BLaER1 (cell line): ENCODE results near the gene TCF12.

Experiments used
- H3K27ac ChIP-seq: shearing (Covaris generic); formaldehyde crosslinking; 2 replicates; pipeline ENCODE4 v1.8.1; 2022
- H3K27me3 ChIP-seq: shearing (Covaris generic); formaldehyde crosslinking; 2 replicates; pipeline ENCODE4 v1.8.1; 2022
- H3K36me3 ChIP-seq: shearing (Covaris generic); formaldehyde crosslinking; 2 replicates; pipeline ENCODE4 v1.8.1; 2022
- H3K4me1 ChIP-seq: shearing (Covaris generic); formaldehyde crosslinking; 2 replicates; pipeline ENCODE4 v1.8.1; 2022
- H3K4me2 ChIP-seq: shearing (Covaris generic); formaldehyde crosslinking; 2 replicates; pipeline ENCODE4 v1.8.1; 2022
- H3K4me3 ChIP-seq: shearing (Covaris generic); formaldehyde crosslinking; 2 replicates; pipeline ENCODE4 v1.8.1; 2022
- H3K9ac ChIP-seq: shearing (Covaris generic); formaldehyde crosslinking; 2 replicates; pipeline ENCODE4 v1.8.1; 2022
- H3K9me3 ChIP-seq: shearing (Covaris generic); formaldehyde crosslinking; 2 replicates; pipeline ENCODE4 v1.8.1; 2022
- H4K20me1 ChIP-seq: shearing (Covaris generic); formaldehyde crosslinking; 2 replicates; pipeline ENCODE4 v1.8.1; 2022
- Cebpa-rat ChIP-seq: shearing (Covaris generic); IDR thresholded peaks from 2 replicates; pipeline ENCODE4 v1.8.1; 2022

Gene TCF12

DNA sequence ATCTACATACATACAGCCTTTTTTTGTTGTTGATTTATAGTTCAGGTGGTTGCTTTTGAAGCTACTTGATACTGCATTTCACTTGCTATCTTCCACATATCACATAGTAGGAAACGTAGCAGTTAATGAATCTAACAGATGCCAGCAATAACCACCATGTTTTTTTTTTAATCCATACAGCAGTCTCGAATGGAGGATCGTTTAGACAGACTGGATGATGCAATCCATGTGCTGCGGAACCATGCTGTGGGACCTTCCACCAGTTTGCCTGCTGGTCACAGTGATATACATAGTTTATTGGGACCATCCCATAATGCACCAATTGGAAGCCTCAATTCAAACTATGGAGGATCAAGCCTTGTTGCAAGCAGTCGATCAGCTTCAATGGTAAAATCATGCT, 334.6 kb downstream of the TCF12 start:
- H3K36me3 ChIP-seq = peaks cover 71% of the 10 kb centered on the region
- no peak overlapping the region for H3K27ac ChIP-seq

GRCh38 chr15:57253500-57253899, 335.1 kb downstream of the TCF12 start:
- no peaks in the 10 kb centered on the region for H3K9me3 ChIP-seq
- no peaks in the 10 kb centered on the region for H3K4me1 ChIP-seq
- TF ChIP-seq Cebpa-rat = no peak
- no peaks in the 10 kb centered on the region for H3K27me3 ChIP-seq
- no peaks in the 10 kb centered on the region for H4K20me1 ChIP-seq
- no peak overlapping the region for H3K4me2 ChIP-seq
- peaks cover 69% of the 10 kb centered on the region for H3K36me3 ChIP-seq
- H3K9ac ChIP-seq = no peak overlapping the region
- H3K27ac ChIP-seq = no peak overlapping the region
- no peak overlapping the region for H3K4me3 ChIP-seq

More for the DNA sequence above, 334.6 kb downstream of the TCF12 start:
- no peak overlapping the region for H3K4me3 ChIP-seq
- no peaks in the 10 kb centered on the region for H3K9me3 ChIP-seq
- H4K20me1 ChIP-seq = no peaks in the 10 kb centered on the region
- no peaks in the 10 kb centered on the region for H3K27me3 ChIP-seq
- no peak overlapping the region for H3K4me2 ChIP-seq
- H3K4me1 ChIP-seq = no peaks in the 10 kb centered on the region
- no peak for TF ChIP-seq Cebpa-rat
- H3K9ac ChIP-seq = no peak overlapping the region

GRCh38 chr15:57255751-57256341, 337.4 kb downstream of the TCF12 start:
- Histone ChIP-seq H4K20me1 (no peaks in the 10 kb centered on the region), H3K9ac (no peak overlapping the region), H3K36me3 (peaks cover 66% of the 10 kb centered on the region), H3K4me2 (no peak overlapping the region), H3K27me3 (no peaks in the 10 kb centered on the region), H3K4me1 (no peaks in the 10 kb centered on the region), H3K27ac (no peak overlapping the region), H3K4me3 (no peak overlapping the region), H3K9me3 (no peaks in the 10 kb centered on the region)
- no peak for TF ChIP-seq Cebpa-rat

GRCh38 chr15:57256939-57257338, 338.5 kb downstream of the TCF12 start:
- H3K4me2 ChIP-seq = no peak overlapping the region
- H3K9me3 ChIP-seq = no peaks in the 10 kb centered on the region
- no peaks in the 10 kb centered on the region for H4K20me1 ChIP-seq
- H3K9ac ChIP-seq = no peak overlapping the region
- H3K36me3 ChIP-seq = peaks cover 60% of the 10 kb centered on the region
- no peaks in the 10 kb centered on the region for H3K27me3 ChIP-seq
- no peaks in the 10 kb centered on the region for H3K4me1 ChIP-seq
- no peak overlapping the region for H3K27ac ChIP-seq
- TF ChIP-seq Cebpa-rat = no peak
- no peak overlapping the region for H3K4me3 ChIP-seq

DNA sequence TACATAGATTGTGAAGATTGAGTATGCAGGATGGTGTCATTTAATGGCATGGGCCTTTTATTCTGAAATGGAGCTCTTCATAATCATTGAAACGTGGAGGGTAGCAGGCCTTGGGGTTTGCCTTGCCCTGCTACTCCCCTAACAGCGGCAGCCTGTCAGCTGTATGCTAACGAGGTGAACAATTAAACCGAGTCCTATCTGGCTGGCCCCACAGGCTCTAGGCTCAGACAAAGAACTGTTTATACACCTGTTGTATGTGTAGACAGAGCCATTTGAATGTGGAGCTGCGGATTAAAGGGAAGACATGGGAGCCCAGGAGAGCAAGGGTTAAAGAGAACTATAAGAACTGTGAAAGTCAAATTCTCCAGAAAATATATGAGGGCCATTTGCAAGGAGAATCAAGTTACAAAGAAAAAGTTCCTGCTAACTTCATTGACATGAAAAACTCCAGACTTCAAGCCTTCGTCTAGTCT, 341.2 kb downstream of the TCF12 start:
- no peak overlapping the region for H3K4me2 ChIP-seq
- no peak overlapping the region for H3K27ac ChIP-seq
- no peaks in the 10 kb centered on the region for H3K9me3 ChIP-seq
- no peak for TF ChIP-seq Cebpa-rat
- H3K4me3 ChIP-seq = no peak overlapping the region
- H3K4me1 ChIP-seq = no peaks in the 10 kb centered on the region
- H4K20me1 ChIP-seq = no peaks in the 10 kb centered on the region
- no peak overlapping the region for H3K9ac ChIP-seq
- H3K27me3 ChIP-seq = no peaks in the 10 kb centered on the region
- H3K36me3 ChIP-seq = peaks cover 62% of the 10 kb centered on the region

DNA sequence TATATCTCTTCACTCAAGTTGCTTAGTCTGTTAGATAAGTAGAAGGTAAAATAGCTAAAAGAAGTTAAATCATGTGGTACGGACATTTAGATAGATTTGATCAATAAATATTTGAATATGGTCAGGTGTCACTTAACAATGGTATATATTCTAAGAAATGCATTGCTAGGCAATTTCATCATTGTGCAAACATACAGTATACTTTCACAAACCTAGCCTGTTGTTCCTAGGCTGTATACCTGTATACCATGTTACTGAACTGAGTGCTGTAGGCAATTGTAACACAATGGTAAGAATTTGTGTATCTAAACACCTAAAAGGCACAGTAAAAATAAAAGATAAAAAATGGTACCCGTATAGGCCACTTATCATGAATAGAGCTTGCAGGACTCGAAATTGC, 345.1 kb downstream of the TCF12 start:
- no peaks in the 10 kb centered on the region for H4K20me1 ChIP-seq
- H3K9ac ChIP-seq = no peak overlapping the region
- no peaks in the 10 kb centered on the region for H3K4me1 ChIP-seq
- no peak overlapping the region for H3K4me3 ChIP-seq
- H3K27ac ChIP-seq = no peak overlapping the region
- H3K9me3 ChIP-seq = no peaks in the 10 kb centered on the region
- H3K36me3 ChIP-seq = peaks cover 70% of the 10 kb centered on the region
- TF ChIP-seq Cebpa-rat = no peak
- no peak overlapping the region for H3K4me2 ChIP-seq
- H3K27me3 ChIP-seq = no peaks in the 10 kb centered on the region

- Histone ChIP-seq H3K9ac (no peak overlapping the region), H3K27me3 (no peaks in the 10 kb centered on the region), H3K36me3 (peaks cover 82% of the 10 kb centered on the region), H4K20me1 (0 out of 2 replicates have a peak, but pooled peaks cover 5% of the 10 kb centered on the region), H3K9me3 (no peaks in the 10 kb centered on the region; the same call in 1 of the 2 replicates), H3K27ac (no peak overlapping the region), H3K4me1 (no peaks in the 10 kb centered on the region), H3K4me2 (no peak overlapping the region), H3K4me3 (no peak overlapping the region)
- no peak for TF ChIP-seq Cebpa-rat
These were observed 354.4 kb downstream of the TCF12 start for GRCh38 chr15:57272771-57273357.

DNA sequence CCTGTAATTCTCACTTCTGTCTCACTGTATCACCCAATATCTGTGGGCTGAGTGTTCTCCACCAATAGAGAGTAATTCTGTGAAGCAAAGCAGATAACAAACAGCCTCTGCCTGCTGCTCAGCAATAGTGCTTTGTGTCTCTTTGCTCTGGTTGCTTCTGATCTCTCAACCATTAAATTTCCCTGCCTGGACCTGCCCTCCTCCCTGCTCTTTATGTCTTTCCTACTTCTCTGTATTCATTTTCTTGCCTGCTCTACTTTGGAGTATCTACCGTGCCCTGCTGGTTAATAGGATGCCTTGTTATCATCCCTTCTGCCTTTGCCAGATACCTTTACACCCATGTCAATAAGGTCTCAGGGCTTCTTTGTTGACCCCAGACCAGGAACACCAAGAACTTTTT, 355.0 kb downstream of the TCF12 start:
- Histone ChIP-seq H3K4me3 (no peak overlapping the region), H3K4me2 (no peak overlapping the region), H4K20me1 (0 out of 2 replicates have a peak, but pooled peaks cover 5% of the 10 kb centered on the region), H3K27ac (no peak overlapping the region), H3K9me3 (no peaks in the 10 kb centered on the region; the same call in 1 of the 2 replicates), H3K4me1 (no peaks in the 10 kb centered on the region), H3K36me3 (peaks cover 81% of the 10 kb centered on the region), H3K27me3 (no peaks in the 10 kb centered on the region), H3K9ac (no peak overlapping the region)
- no peak for TF ChIP-seq Cebpa-rat

- Histone ChIP-seq H3K27ac (no peak overlapping the region), H3K4me2 (no peak overlapping the region), H4K20me1 (0 out of 2 replicates have a peak, but pooled peaks cover 5% of the 10 kb centered on the region), H3K27me3 (no peaks in the 10 kb centered on the region), H3K4me3 (no peak overlapping the region), H3K9me3 (no peaks in the 10 kb centered on the region), H3K4me1 (peaks cover 16% of the 10 kb centered on the region), H3K36me3 (peaks cover 89% of the 10 kb centered on the region), H3K9ac (no peak overlapping the region)
- no peak for TF ChIP-seq Cebpa-rat
These were observed 360.0 kb downstream of the TCF12 start for GRCh38 chr15:57278439-57278838.

DNA sequence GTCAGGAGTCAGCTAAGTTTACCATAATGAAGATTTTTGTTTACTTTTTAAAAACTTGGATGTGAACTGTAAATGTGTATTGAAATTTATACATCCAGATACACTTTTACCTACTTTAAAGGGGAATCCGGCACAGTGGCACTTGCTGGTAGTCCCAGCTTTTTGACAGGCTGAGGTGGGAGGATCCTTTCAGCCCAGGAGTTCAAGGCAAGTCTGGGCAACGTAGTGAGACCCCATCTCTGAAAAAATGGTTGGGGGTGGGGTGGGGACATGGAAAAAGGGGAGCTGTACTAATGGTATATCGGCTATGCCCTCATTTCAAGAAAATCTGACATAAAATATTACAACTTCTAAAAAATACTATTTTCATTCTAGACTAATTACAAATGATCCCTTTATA, 362.0 kb downstream of the TCF12 start:
- H3K36me3 ChIP-seq = peaks cover 70% of the 10 kb centered on the region
- H3K27ac ChIP-seq = no peak overlapping the region
- H4K20me1 ChIP-seq = 0 out of 2 replicates have a peak, but pooled peaks cover 3% of the 10 kb centered on the region
- H3K4me1 ChIP-seq = peaks cover 32% of the 10 kb centered on the region
- TF ChIP-seq Cebpa-rat = no peak
- no peaks in the 10 kb centered on the region for H3K27me3 ChIP-seq
- no peak overlapping the region for H3K9ac ChIP-seq
- no peak overlapping the region for H3K4me3 ChIP-seq
- H3K9me3 ChIP-seq = no peaks in the 10 kb centered on the region
- H3K4me2 ChIP-seq = no peak overlapping the region
